Heart right ventricle (tissue), 16 donors: Measurements from ENCODE around the gene RCL1. TPM values are rescaled to one million over a fixed set of nuclear protein-coding genes. Genes with fewer than 3 reads are reported as not detected.

Experiments
- ATAC-seq, 8 donors: fragments of 200-7000 bp; cut with Tn5 transposase; one replicate each; pipeline ENCODE4 v1.9.1; 2020; ENCODE audit warnings: mild to moderate bottlenecking in 8 of 8, moderate library complexity in 8 of 8, moderate number of reproducible peaks in 1 of 8
- DNase-seq, 2 donors: peaks; one replicate each; pipeline ENCODE4 v3.0.0-alpha.2; 2020
- H3K27ac ChIP-seq, 10 donors: fragments of 200-600 bp; sonication (generic) in 2 of 10; one replicate each; pipeline versions ENCODE4 v1.5.0 to v1.8.0; 2020 to 2022; ENCODE audit warnings: mild to moderate bottlenecking in 3 of 10
- H3K27me3 ChIP-seq, 7 donors: fragments of 200-600 bp; one replicate each; pipeline ENCODE4 v1.8.0; 2021 to 2022; ENCODE audit warnings: mild to moderate bottlenecking in 2 of 7
- H3K36me3 ChIP-seq, 9 donors: fragments of 200-600 bp; sonication (generic) in 1 of 9; one replicate each; pipeline versions ENCODE4 v1.5.0 to v1.8.0; 2020 to 2022; ENCODE audit warnings: mild to moderate bottlenecking in 2 of 9
- H3K4me1 ChIP-seq, 9 donors: fragments of 200-600 bp; sonication (generic) in 1 of 9; one replicate each; pipeline versions ENCODE4 v1.5.0 to v1.8.0; 2020 to 2022; ENCODE audit warnings: mild to moderate bottlenecking in 4 of 9
- H3K4me3 ChIP-seq, 10 donors: fragments of 200-600 bp; sonication (generic) in 2 of 10; one replicate each; pipeline versions ENCODE4 v1.5.0 to v1.8.0; 2020 to 2022; ENCODE audit warnings: mild to moderate bottlenecking in 7 of 10, moderate library complexity in 2 of 10
- H3K9me3 ChIP-seq, 11 donors: fragments of 200-600 bp in 10 of 11; sonication (generic) in 2 of 11; one replicate each; pipeline versions ENCODE4 v1.5.0 to v1.8.0; 2013 to 2022; ENCODE audit warnings: mild to moderate bottlenecking in 2 of 11, control low read depth in 1 of 11, moderate library complexity in 1 of 11
- CTCF ChIP-seq, 9 donors: fragments of 200-600 bp; sonication (generic) in 2 of 9; IDR thresholded peaks; one replicate each; pipeline versions ENCODE4 v1.5.0 to v1.8.0; 2021 to 2022; ENCODE audit warnings: antibody characterized with exemption in 9 of 9, mild to moderate bottlenecking in 5 of 9, moderate library complexity in 1 of 9
- WGBS, 2 donors: extraction: QIAGEN DNeasy Blood & Tissue Kit; methylation state at CpG; one replicate each; pipeline ENCODE4 v1.1.7; 2013; ENCODE audit warnings: inconsistent platforms in 1 of 2; 5-methylcytosine and 5-hydroxymethylcytosine counted together
- intact Hi-C, 10 donors: fragments of 100-400 bp; cut with DNase I; formaldehyde crosslinking; loops; one replicate each; pipeline versions ENCODE4 v1.11.1 to v1.14.2; 2022
- polyA plus RNA-seq, 2 donors: library from polyadenylated mRNA; stranded (reverse); fragments of 200-250 nt; gene quantifications; one replicate each; pipeline ENCODE4 v1.2.3, GENCODE V29; 2013
- total RNA-seq, 10 donors: library from RNA; stranded (reverse); fragmentation: NEBNext Ultra II Directional in 3 of 10; extraction: Animal tissue kit (Norgen Biotek cat#: 25700) in 3 of 10; gene quantifications; one replicate each; pipeline versions ENCODE4 v1.2.1 to v1.2.4, GENCODE V29; 2021 to 2023
- donor health status: Arrhythmogenic right ventricular cardiomyopathy.
- donor health status: ischemic (EF 13 %, LVEDD 7.1; RV severe dilation, severe dysfunction).
- donor health status: healthy with polysubstance abuse.
- donor health status: DM: no; HTN: yes; CAD: no.
- donor health status: DM: no; HTN: no; CAD: no.
- donor health status: ischemic (EF 25% LVEDD 6.9; RV normal size, moderate dysfunction).
- donor health status: ischemic (EF 25% LVEDD 5.7; RV mildly dilated, moderate dysfunction).
- donor health status: healthy.
- donor health status: DM: yes; HTN: yes; CAD: no.
- donor health status: Ischemic cardiomyopathy.
- donor health status: ischemic (EF 35%, LVEDD 5.7; RV mildly dilated, moderate dysfunction).
- donor health status: nonischemic (EF 11% LVEDD 7.7; RV severe dilation, severe dysfunction).
- donor health status: DM: yes; HTN: yes; CAD: no.
- donor health status: PGD.
- donor health status: ischemic (EF 29% LVEDD 5.4; RV normal size, mild dysfunction).
- donor health status: nonischemic (EF 23%, LVEDD 6.1; RV moderate dilation, normal function).

RCL1 gene
- total and polyA plus RNA-seq, 12 donors = 4.8 to 9.9 (median 6.8) TPM

- intact Hi-C loops = no loop called here
These were observed 28.4 kb downstream of the RCL1 start for GRCh38 chr9:4821133-4821532.

DNA sequence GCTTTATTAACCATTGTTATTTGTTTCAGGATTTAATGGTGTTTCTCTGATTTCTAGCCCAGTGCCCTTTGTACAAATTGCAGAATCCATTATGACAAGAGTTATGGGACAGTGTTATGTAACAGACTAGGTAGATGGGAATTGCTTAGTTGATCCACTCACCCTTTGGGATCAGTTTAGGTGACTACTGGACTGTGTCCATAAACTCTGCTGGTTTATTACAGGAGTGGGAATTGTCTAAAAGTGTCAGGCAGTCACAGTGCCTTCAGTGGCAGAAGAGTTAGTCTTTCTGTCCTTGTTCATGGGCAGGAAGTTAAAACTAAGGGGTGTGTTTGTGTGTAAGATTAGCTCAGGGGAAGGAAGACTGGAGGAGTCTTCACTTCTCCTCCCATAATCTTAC is 29.3 kb downstream of the RCL1 start:
- DNase-seq (no peak), ATAC-seq (no peak)
- intact Hi-C loops = no loop called here
- Histone ChIP-seq H3K27ac (no peak overlapping the region), H3K4me3 (no peak overlapping the region), H3K27me3 (no peaks in the 10 kb centered on the region), H3K36me3 (peaks cover 0 to 2% (median 0%) of the 10 kb centered on the region in 9 donors), H3K9me3 (no peaks in the 10 kb centered on the region), H3K4me1 (peaks cover 0 to 18% (median 5%) of the 10 kb centered on the region in 9 donors)
- TF ChIP-seq CTCF (IDR thresholded peaks at IDR 0.05) = no peak

More at GRCh38 chr9:4821133-4821532, 28.4 kb downstream of the RCL1 start:
- DNase-seq (no peak), ATAC-seq (no peak)
- H3K36me3 ChIP-seq = no peaks in the 10 kb centered on the region
- no peaks in the 10 kb centered on the region for H3K9me3 ChIP-seq
- 88 to 89% methylated on average over 2 of the region's 2 CpGs for WGBS, 2 donors
- H3K27me3 ChIP-seq = no peaks in the 10 kb centered on the region
- no peak overlapping the region for H3K4me3 ChIP-seq
- H3K27ac ChIP-seq = no peak overlapping the region
- TF ChIP-seq CTCF (IDR thresholded peaks at IDR 0.05) = no peak
- peaks cover 0 to 12% (median 1%) of the 10 kb centered on the region in 9 donors for H3K4me1 ChIP-seq

DNA sequence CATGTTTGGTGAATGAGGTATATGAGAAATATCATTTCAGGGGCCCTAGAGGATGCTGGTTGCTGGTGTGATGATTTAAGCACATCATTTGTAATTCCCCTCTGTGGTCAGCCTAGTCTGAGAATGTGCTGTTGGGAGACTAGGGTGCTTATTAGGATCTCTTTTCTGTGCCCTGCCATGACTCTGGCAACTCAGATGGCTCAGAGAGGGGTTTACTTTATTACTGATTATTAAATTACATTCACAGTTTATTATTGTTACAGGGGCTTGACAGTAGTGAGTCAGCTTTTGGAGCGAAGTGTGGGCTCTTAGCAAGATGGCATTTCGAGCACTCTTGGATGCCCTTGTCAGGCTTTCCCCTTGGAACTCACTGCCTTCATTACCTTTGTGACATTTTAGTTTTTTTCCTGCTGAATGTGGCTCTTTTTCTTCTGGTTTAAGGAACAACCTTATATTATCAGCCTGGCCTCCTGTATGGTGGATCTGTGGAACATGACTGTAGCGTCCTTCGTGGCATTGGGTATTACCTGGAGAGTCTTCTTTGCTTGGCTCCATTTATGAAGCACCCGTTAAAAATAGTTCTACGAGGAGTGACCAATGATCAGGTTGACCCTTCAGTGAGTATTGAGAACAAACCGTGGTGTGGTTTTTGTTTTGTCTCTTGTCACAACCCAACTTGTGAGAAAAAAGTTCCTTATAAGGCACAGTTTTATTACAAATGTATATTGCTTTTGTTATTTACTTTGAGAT is 33.8 kb downstream of the RCL1 start:
- Histone ChIP-seq H3K4me3 (no peak overlapping the region), H3K9me3 (no peaks in the 10 kb centered on the region), H3K36me3 (peaks cover 0 to 10% (median 0%) of the 10 kb centered on the region in 9 donors), H3K27ac (no peak overlapping the region), H3K4me1 (peaks cover 0 to 27% (median 14%) of the 10 kb centered on the region in 9 donors), H3K27me3 (no peaks in the 10 kb centered on the region)
- ATAC-seq (peak in 5 of 8 donors; percentile 34 to 78 (median 71)), DNase-seq (no peak)
- 85 to 86% methylated on average over 7 of the region's 7 CpGs for WGBS, 2 donors
- intact Hi-C loops = no loop called here
- no peak for TF ChIP-seq CTCF (IDR thresholded peaks at IDR 0.05)

- WGBS, 2 donors = 82 to 85% methylated on average over 2 of the region's 2 CpGs
- no peak overlapping the region for H3K4me3 ChIP-seq
- peaks cover 0 to 14% (median 0%) of the 10 kb centered on the region in 9 donors for H3K36me3 ChIP-seq
- H3K9me3 ChIP-seq = no peaks in the 10 kb centered on the region
- peaks cover 0 to 25% (median 13%) of the 10 kb centered on the region in 9 donors for H3K4me1 ChIP-seq
- no peak overlapping the region for H3K27ac ChIP-seq
- intact Hi-C loops = no loop called here
- DNase-seq (no peak), ATAC-seq (peak in 2 of 8 donors; percentile 60 to 61)
- H3K27me3 ChIP-seq = no peaks in the 10 kb centered on the region
- no peak for TF ChIP-seq CTCF (IDR thresholded peaks at IDR 0.05)
These were observed 34.5 kb downstream of the RCL1 start for GRCh38 chr9:4827224-4827623.
